ENCODE data around the gene FAM117A. TPM values are rescaled to one million over a fixed set of nuclear protein-coding genes. Genes with fewer than 3 reads are reported as not detected.

The FAM117A gene
- total RNA-seq, 3 donors from 2014 or later = 10.3 to 12.1 (median 11.6) TPM

DNA sequence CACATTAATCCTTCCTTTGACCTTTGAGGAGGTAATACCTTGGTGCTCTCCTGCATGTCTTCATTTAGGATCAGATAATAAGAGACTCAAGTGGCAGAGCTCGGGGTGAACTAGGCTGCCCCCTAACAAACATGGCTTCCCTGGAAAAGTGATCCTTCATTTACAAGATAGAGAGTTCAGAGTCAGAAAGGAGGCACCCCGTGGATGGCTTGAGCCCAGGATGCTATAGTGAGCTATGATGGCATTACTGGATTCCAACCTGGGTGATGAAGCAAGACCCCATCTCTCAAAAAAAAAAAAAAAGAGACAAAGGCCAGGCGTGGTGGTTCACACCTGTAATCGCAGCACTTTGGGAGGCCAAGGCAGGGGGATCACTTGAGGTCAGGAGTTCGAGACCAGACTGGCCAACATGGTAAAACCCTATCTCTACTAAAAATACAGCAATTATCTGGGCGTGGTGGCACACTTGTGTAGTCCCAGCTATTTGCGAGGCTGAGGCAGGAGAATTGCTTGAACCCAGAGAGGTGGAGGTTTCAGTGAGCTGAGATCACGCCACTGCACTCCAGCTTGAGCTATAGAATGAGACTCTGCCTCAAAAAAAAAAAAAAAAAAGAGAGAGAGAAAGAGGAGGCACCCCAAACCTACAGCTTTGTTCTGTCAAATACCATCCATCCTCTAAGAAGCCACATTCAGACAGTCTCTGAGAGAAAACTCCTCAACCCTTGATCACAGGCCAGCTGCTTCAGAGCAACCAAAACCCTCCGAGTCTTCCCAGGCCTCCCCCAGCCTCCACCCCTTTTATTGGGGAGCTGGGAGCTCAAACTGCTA lies 7.4 kb downstream of the FAM117A start:
- DNase-seq = no peak
- peaks cover 87% of the 10 kb centered on the region for H3K4me1 Mint-ChIP-seq (ENCODE audit: low read depth)
- peaks cover 10% of the 10 kb centered on the region for H3K36me3 Mint-ChIP-seq (ENCODE audit: insufficient read depth)
- no peaks in the 10 kb centered on the region for H3K9me3 Mint-ChIP-seq
- H3K27me3 Mint-ChIP-seq (ENCODE audit: low read depth) = no peaks in the 10 kb centered on the region
- no peak for ATAC-seq
- no peak overlapping the region for H3K4me3 Mint-ChIP-seq

DNA sequence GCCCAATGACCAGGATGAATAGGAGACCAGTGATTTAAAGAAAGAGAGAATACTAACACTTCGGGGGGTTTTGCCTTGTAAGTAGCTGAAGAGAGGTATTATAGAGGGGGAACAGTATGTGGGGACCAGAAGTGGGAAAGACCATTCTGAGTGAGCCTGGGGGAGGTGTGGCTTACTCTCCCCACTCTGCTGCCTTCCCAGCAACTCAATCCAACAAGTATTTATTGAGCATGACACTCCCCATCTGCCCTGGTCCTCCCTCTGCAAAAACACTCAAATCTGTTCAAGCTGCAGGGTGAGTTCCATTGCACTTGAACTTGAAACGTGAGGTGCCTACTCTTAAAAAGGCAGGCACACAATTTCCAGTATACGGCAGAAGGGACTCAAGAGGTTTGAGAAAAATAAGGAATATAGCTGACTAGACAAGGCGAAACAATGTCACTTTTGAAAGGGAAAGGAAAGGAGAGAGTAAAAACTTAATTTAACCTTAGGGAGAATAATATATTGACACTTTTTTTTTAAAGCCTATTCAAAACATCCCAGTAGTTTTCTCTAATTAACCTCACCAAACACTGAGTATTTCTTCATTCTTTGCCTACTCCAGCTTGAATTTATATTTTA lies 8.2 kb downstream of the FAM117A start:
- H3K9me3 Mint-ChIP-seq = no peaks in the 10 kb centered on the region
- peaks cover 10% of the 10 kb centered on the region for H3K36me3 Mint-ChIP-seq (ENCODE audit: insufficient read depth)
- H3K4me3 Mint-ChIP-seq = no peak overlapping the region
- H3K27me3 Mint-ChIP-seq (ENCODE audit: low read depth) = no peaks in the 10 kb centered on the region
- ATAC-seq (no peak), DNase-seq (no peak)
- peaks cover 81% of the 10 kb centered on the region for H3K4me1 Mint-ChIP-seq (ENCODE audit: low read depth)

DNA sequence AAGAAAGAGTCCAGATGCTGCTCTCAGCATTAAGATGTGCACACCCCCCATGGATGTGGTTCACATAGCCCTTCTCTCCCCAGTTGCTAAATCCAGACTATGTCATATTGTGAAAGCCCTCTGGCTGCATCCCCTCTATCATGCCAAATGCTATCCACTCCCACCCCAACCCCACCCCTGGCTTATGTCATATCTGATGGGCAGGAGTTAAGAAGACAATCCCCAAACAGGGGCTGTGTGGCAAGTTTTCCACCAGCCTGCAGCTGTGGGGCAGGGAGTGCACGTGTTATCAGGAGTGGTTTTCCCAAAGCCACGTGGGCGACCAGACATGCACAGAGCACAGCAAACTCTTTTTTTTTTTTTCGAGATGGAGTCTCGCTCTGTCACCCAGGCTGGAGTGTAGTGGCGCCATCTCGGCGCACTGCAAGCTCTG lies 10.0 kb downstream of the FAM117A start:
- H3K36me3 Mint-ChIP-seq (ENCODE audit: insufficient read depth) = peaks cover 12% of the 10 kb centered on the region
- DNase-seq (no peak), ATAC-seq (no peak)
- peaks cover 79% of the 10 kb centered on the region for H3K4me1 Mint-ChIP-seq (ENCODE audit: low read depth)
- H3K27me3 Mint-ChIP-seq (ENCODE audit: low read depth) = no peaks in the 10 kb centered on the region
- H3K9me3 Mint-ChIP-seq = no peaks in the 10 kb centered on the region
- no peak overlapping the region for H3K4me3 Mint-ChIP-seq

DNA sequence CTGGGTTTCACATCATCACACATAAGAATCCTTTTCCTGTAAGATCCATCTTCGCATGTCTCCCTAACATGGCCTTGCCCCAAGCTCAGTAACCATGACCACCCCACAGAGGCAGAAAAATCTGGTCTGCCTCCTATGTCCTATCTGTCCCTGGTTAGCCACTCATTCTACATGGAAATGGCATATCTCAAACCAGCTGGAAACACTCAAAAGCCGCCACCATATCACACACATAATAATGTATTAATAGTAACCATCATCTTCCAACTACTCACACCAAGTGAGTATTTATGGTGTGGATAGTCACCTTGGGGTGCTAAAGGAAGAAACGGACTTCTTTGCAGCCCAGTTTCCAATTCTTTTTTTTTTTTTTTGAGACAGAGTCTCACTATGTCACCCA lies 11.4 kb downstream of the FAM117A start:
- H3K9me3 Mint-ChIP-seq = no peaks in the 10 kb centered on the region
- peaks cover 83% of the 10 kb centered on the region for H3K4me1 Mint-ChIP-seq (ENCODE audit: low read depth)
- H3K36me3 Mint-ChIP-seq (ENCODE audit: insufficient read depth) = peaks cover 11% of the 10 kb centered on the region
- H3K27me3 Mint-ChIP-seq (ENCODE audit: low read depth) = no peaks in the 10 kb centered on the region
- ATAC-seq = no peak
- no peak overlapping the region for H3K4me3 Mint-ChIP-seq
- no peak for DNase-seq

DNA sequence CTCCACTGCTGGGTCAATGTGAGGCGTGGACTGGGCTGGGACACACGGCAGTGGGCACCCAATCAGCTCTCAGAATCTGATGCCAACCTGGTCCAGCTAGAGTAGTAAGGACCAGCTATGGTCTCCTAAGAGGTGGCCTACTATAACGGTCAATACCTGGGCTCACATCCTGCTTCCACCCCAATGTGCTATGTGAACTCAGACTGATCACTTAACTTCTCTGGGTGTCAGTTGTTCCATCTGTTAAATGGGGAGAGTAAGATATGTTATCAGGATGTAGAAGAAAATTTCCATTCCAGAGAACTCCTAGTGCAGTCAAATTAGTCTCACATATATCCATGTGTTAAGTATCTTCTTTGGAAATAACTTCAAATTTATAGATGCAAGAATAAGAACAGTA lies 14.2 kb downstream of the FAM117A start:
- no peak for ATAC-seq
- Mint-ChIP-seq H3K4me1 (ENCODE audit: low read depth) (peaks cover 86% of the 10 kb centered on the region), H3K36me3 (ENCODE audit: insufficient read depth) (peaks cover 7% of the 10 kb centered on the region), H3K9me3 (no peaks in the 10 kb centered on the region), H3K4me3 (no peak overlapping the region), H3K27me3 (ENCODE audit: low read depth) (no peaks in the 10 kb centered on the region)
- DNase-seq = no peak

DNA sequence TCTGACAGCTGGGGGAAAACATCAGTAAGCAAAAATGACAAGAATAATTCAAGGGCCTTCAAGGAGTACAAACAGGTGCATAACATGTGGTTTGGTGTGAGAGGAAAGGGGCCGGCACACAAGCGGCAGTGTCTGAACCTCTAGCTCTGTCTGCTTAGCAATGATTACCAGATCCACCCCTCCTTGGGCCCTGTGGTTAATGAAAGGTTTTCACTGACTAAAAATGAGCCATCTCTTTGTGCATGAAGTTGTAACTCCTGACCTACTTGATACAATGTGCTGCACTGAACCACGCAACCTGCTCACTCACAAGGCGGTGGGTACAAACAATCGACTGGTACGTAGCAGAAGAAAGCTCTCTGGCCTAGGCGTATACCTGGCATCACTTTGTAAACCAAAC lies 15.1 kb downstream of the FAM117A start:
- ATAC-seq = peak; percentile 94 to 95
- Mint-ChIP-seq H3K4me3 (peak overlapping the region; percentile 43), H3K9me3 (no peaks in the 10 kb centered on the region), H3K27me3 (ENCODE audit: low read depth) (no peaks in the 10 kb centered on the region), H3K36me3 (ENCODE audit: insufficient read depth) (peaks cover 7% of the 10 kb centered on the region), H3K4me1 (ENCODE audit: low read depth) (peaks cover 86% of the 10 kb centered on the region)
- DNase-seq = peak; percentile 38

DNA sequence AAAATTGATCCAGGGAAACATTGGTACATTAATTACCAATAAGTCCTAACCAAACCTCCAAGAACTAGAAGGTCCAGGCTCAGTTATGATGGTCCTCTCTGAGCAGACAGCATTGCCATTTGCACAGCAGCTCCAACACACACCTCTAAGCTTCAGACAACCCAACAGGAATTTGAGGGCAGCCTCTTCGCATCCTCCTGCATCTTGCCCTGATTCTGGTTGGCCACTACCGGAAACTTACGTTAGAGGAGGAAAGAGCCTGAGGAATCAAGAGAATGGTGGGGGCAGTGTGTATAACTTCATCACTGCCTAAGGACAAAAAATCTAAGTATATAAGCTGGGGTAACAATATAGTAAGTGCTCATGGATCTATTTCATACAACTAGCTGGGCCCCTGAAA lies 15.7 kb downstream of the FAM117A start:
- H3K9me3 Mint-ChIP-seq = no peaks in the 10 kb centered on the region

DNA sequence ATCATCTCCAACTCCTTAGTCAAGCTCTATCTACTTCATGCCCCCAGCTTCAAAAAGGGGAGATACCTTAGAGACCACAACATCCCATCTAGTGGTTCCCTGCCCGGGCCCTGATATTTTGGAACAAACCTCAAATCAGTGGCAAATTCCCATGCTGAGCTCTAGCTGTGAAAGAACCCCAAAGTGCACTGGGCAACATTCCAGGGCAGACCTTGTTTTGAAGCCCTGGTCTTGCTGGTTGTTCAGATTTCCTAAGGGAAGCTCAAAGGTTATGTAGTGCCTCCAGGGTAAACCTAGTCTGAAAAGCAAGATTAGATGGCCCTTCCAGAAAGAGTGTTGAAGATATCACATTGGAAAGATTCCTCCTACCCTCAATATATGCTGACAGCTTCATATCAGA lies 16.3 kb downstream of the FAM117A start:
- H3K36me3 Mint-ChIP-seq (ENCODE audit: insufficient read depth) = peaks cover 9% of the 10 kb centered on the region
- peak overlapping the region; percentile 68 for H3K4me3 Mint-ChIP-seq
- no peaks in the 10 kb centered on the region for H3K27me3 Mint-ChIP-seq (ENCODE audit: low read depth)
- ATAC-seq (no peak), DNase-seq (no peak)
- H3K9me3 Mint-ChIP-seq = no peaks in the 10 kb centered on the region
- H3K4me1 Mint-ChIP-seq (ENCODE audit: low read depth) = peaks cover 82% of the 10 kb centered on the region

More for the DNA sequence above, 15.7 kb downstream of the FAM117A start:
- ATAC-seq (no peak), DNase-seq (no peak)
- H3K4me1 Mint-ChIP-seq (ENCODE audit: low read depth) = peaks cover 82% of the 10 kb centered on the region
- H3K4me3 Mint-ChIP-seq = peak overlapping the region; percentile 37
- H3K36me3 Mint-ChIP-seq (ENCODE audit: insufficient read depth) = peaks cover 7% of the 10 kb centered on the region
- no peaks in the 10 kb centered on the region for H3K27me3 Mint-ChIP-seq (ENCODE audit: low read depth)

DNA sequence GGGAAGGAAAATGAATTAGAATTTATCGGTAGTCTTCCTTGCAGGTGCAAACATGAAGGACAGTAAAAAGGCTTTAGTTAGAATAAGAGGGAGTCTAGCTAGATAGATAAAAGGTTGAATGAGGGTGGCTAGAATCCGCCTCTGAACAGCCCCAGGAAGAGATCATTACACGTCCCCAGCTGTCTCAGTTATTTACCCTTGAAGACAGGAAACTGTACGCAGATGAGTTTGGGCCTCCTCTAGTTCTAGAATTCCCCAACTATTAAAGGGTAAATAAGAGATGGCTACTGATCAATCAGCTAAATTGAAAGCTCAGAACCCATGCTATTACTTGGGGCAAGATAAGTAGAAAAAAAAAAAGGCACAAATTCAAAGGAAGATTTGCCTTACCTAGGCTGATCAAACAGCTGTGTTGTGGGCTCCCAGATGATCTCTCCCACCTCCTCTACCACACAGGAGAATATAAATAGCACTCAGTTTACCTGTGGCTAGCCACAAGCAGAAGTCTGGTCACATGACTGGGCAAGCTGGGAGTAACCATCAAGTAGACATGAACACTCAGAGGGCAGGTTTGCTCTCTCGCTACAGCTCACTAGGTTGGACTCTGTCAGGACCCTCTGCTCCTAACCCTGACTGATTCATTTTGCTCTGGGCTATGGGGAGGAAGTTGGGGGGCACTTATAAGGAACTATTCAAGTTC lies 17.0 kb downstream of the FAM117A start:
- Mint-ChIP-seq H3K36me3 (ENCODE audit: insufficient read depth) (peaks cover 9% of the 10 kb centered on the region), H3K4me1 (ENCODE audit: low read depth) (peaks cover 82% of the 10 kb centered on the region), H3K9me3 (no peaks in the 10 kb centered on the region), H3K27me3 (ENCODE audit: low read depth) (no peaks in the 10 kb centered on the region), H3K4me3 (peak overlapping the region; percentile 68)
- DNase-seq (no peak), ATAC-seq (peak; percentile 21 to 37)

DNA sequence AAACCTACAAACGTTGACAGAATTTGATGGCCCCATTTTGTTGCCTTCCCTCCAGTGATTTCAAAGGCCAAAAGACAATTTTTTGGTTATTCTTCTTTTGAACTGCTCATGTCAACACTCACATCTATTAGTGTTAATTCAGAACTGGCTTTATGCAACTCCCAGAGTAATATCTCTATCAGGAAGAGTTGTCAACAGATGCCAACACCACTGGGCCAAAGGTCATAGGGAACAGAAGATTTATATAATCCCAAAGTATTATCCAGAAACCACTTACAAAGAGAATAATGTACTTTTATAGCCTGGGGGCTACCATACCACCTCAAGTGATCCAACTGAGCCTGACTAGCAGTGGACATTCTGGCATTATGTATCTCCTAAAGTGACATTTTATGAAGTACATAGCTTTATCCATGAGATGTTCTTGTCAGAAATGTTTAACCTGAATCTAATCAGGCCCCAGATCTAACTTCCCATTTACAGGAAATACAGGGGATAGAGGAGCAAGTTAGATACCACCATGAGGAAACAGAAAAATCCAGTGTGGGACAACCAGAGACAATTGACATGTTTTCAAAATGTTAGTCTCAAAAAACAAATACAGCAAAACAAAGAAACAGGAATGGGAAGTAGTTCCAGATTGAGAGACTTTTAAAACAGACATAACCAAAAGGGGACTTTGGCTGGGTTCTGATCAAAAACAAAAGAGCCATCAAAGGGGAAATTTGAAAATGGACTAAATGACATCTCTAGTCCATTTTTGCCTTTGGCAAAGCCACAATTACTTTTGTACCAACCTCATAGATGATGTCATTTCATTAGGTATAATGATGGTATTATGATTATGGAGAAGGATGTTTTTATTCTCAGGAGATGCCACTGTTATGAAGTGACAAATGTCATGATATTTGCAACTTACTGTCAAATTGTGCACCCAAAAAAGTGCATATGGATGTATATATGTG lies 18.5 kb downstream of the FAM117A start:
- ATAC-seq (no peak), DNase-seq (no peak)
- Mint-ChIP-seq H3K9me3 (no peaks in the 10 kb centered on the region), H3K4me1 (ENCODE audit: low read depth) (peaks cover 92% of the 10 kb centered on the region), H3K36me3 (ENCODE audit: insufficient read depth) (peaks cover 13% of the 10 kb centered on the region), H3K4me3 (peak overlapping the region; percentile 68), H3K27me3 (ENCODE audit: low read depth) (no peaks in the 10 kb centered on the region)

DNA sequence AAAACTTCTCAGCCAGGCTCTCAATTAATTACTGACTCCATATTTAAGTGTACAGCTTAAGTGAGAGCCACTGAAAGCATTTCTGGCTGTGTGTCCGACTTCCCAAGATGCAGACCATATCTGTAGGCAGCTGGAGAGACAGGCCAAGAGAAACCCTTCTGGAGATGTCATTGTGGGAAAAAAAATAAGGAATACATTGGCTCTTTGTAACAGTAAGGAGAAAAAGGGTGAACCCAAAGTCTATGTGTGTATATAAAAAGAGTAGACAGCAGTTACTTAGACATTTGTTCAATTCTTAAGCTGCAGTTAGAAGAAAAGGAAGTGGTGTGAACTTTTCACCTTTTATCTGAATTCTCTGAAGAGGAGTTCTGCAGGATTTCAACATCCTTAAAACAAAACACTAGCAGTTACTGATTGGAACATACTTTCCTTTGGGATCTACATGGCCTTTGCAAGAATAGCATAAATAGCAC lies 21.7 kb downstream of the FAM117A start:
- H3K36me3 Mint-ChIP-seq (ENCODE audit: insufficient read depth) = peaks cover 10% of the 10 kb centered on the region
- ATAC-seq = no peak

DNA sequence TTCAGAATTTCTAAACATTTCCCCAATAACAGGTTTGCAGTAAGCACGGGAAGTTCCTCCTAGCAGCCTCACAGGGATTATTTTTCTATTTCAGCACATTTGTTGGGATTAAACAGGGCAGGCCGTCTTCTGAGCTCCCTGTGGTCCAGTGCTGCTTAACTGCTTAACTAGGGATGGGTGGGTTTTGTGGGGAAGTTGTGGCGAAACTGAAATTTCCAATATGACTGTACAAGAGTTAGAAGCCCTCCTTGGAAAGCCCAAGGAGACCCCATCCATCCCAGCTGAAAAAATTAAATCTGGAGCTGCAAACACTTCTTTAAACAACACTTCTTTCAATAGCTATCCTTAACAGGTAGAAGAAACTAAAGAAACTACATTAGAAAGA lies 22.2 kb downstream of the FAM117A start:
- H3K36me3 Mint-ChIP-seq (ENCODE audit: insufficient read depth) = peaks cover 10% of the 10 kb centered on the region
- peaks cover 92% of the 10 kb centered on the region for H3K4me1 Mint-ChIP-seq (ENCODE audit: low read depth)

More for the DNA sequence above, 21.7 kb downstream of the FAM117A start:
- H3K4me3 Mint-ChIP-seq = peak overlapping the region; percentile 87
- H3K4me1 Mint-ChIP-seq (ENCODE audit: low read depth) = peaks cover 92% of the 10 kb centered on the region
- no peaks in the 10 kb centered on the region for H3K27me3 Mint-ChIP-seq (ENCODE audit: low read depth)
- no peak for DNase-seq
- no peaks in the 10 kb centered on the region for H3K9me3 Mint-ChIP-seq

DNA sequence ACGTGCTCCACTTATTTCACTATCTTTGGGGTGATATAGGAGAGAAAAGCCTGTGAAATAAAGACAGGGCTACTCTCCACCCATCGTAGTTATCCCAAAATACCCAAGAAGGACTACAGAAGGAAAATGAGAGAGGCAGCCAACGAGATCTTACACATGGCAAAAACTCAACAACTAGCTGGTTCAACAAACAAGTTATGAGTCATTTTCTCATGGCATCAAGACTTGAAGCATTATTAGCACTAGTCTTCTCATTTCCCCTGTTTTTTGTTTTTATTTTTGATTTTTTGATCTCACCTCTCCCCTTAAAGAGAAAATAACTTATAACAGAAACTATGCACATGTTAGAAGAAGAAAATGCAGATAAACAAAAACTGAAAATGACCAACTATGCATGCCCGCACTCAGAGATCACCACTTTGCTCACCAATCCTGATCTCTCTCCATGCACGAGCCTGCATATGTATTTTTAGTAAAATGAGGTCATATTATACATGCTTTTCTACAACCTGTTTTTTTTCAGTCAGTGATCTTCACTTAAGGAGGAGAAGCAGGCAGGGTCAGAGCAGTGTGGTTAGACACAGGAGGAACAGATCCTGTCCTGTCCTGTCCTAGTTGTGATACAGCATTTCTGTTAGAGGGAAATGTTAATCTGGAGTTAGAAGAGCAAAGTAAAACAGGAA lies 22.8 kb downstream of the FAM117A start:
- H3K9me3 Mint-ChIP-seq = no peaks in the 10 kb centered on the region
- H3K36me3 Mint-ChIP-seq (ENCODE audit: insufficient read depth) = peaks cover 10% of the 10 kb centered on the region
- no peaks in the 10 kb centered on the region for H3K27me3 Mint-ChIP-seq (ENCODE audit: low read depth)
- peaks cover 92% of the 10 kb centered on the region for H3K4me1 Mint-ChIP-seq (ENCODE audit: low read depth)
- H3K4me3 Mint-ChIP-seq = peak overlapping the region; percentile 87
- no peak for DNase-seq
- no peak for ATAC-seq

More for the DNA sequence above, 22.2 kb downstream of the FAM117A start:
- no peaks in the 10 kb centered on the region for H3K9me3 Mint-ChIP-seq
- H3K27me3 Mint-ChIP-seq (ENCODE audit: low read depth) = no peaks in the 10 kb centered on the region
- ATAC-seq (no peak), DNase-seq (no peak)
- H3K4me3 Mint-ChIP-seq = peak overlapping the region; percentile 87

All from activated T-cell treated with anti-CD3 and anti-CD28 coated beads, Interleukin-2, amount 50 U/mL, for 4 hours (primary cell).